Measurements from ENCODE around the gene PTPRD.

PTPRD gene

DNA sequence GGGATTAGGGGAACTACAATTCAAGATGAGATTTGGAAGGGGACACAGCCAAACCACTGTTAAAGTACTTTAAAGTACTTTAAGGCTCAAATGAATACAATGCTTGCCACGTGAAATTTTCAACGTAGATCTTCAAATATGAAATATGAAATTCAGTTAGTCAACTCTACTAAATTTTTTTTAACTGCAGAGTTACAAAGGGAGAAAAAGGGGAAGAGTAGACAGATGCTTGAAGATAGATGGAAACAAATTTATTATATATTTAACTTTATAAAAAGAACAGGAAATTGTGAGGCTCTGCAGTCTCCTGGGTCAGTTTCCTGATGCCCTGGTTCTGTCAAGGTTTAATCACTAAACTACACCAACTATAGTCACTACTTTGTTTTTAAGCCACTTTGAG is 2027.8 kb downstream of the PTPRD start:
- no peak for DNase-seq
- Mint-ChIP-seq H3K27me3 (peaks cover 3% of the 10 kb centered on the region), H3K9me3 (no peaks in the 10 kb centered on the region), H3K4me1 (ENCODE audit: low read depth) (no peaks in the 10 kb centered on the region), H3K4me3 (no peak overlapping the region), H3K27ac (no peak overlapping the region), H3K36me3 (ENCODE audit: low read depth) (no peaks in the 10 kb centered on the region)

DNA sequence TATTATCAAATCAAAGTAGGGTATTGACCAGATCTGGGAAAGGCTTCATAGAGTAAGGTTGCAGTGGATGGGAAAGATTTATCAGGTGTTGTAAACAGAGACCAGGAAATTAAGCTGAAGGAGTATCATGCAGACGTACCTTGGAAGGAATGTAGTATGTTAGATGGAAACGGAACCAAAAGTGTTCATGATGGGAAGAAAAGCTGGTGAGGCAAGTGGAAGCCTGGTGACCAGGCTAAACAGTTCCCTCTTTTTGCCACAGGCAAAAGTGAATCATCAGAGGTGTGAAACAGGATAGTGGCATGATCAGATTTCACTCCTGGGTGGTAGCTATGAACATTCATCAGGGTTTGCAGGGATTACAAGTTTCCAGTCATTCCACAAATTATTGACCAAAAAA is 2033.1 kb downstream of the PTPRD start:
- Mint-ChIP-seq H3K4me3 (no peak overlapping the region), H3K4me1 (ENCODE audit: low read depth) (no peaks in the 10 kb centered on the region), H3K27me3 (peaks cover 5% of the 10 kb centered on the region), H3K9me3 (no peaks in the 10 kb centered on the region), H3K27ac (no peak overlapping the region), H3K36me3 (ENCODE audit: low read depth) (no peaks in the 10 kb centered on the region)
- no peak for DNase-seq

DNA sequence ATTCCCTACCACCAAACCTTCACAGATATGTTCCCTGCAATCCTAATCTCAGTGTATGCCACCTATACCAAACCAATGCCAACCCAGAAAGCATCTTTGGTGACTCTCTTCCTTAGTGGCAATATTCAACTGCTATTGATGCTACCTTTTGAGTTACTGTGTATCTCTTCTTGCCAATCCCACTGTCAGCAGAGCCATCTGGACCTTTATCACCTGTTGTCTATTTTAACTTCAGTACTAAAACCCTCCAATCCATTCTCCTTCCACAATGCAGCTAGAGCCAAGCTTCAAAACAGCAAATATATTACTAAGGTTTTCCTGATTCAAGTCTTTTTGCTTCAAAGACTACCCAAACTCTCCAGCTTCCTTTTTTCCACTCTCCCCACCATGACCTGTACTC is 2036.1 kb downstream of the PTPRD start:
- no peaks in the 10 kb centered on the region for H3K9me3 Mint-ChIP-seq
- H3K27me3 Mint-ChIP-seq = peaks cover 3% of the 10 kb centered on the region
- H3K4me3 Mint-ChIP-seq = no peak overlapping the region
- no peak for DNase-seq
- H3K36me3 Mint-ChIP-seq (ENCODE audit: low read depth) = no peaks in the 10 kb centered on the region
- no peaks in the 10 kb centered on the region for H3K4me1 Mint-ChIP-seq (ENCODE audit: low read depth)
- no peak overlapping the region for H3K27ac Mint-ChIP-seq

DNA sequence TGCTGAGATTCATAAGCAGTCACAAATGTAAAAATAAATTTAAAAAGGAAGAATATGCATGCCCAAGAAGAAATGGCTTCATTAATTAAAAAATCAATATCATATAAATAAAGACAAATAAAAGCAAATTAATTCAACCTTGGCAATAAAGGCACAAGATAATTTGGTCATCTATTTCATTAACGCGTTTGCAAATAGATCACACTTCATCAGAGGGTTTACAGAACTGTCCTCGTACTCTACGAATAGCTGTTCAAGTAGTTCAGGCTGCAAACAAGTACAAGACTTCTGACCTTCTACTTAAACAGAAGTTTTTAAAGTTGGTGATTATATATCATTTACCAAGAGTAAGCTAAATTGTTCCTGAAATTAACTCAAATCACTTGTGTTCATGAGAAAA is 2038.0 kb downstream of the PTPRD start:
- no peaks in the 10 kb centered on the region for H3K4me1 Mint-ChIP-seq (ENCODE audit: low read depth)
- H3K27ac Mint-ChIP-seq = no peak overlapping the region
- no peaks in the 10 kb centered on the region for H3K36me3 Mint-ChIP-seq (ENCODE audit: low read depth)
- no peak for DNase-seq
- H3K9me3 Mint-ChIP-seq = no peaks in the 10 kb centered on the region
- H3K4me3 Mint-ChIP-seq = no peak overlapping the region
- H3K27me3 Mint-ChIP-seq = peaks cover 3% of the 10 kb centered on the region

DNA sequence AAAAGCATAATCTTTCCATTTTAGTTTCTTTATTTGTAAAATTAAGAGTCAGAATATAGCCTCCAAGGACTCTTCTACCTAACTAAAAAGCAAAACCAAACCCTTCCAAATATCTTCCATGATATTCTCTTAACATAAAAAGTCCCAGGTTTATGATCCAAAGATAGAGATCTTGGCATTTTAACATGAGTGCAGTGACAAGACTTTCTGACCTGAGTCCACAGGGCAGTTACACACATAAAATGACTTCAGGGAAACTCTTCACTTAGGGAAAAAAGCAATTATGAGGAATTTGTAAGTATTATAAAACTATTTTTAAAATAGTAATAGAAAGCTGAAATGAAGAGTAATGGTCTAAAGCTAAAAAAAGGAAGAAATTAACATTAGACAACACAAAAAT is 2040.6 kb downstream of the PTPRD start:
- Mint-ChIP-seq H3K36me3 (ENCODE audit: low read depth) (no peaks in the 10 kb centered on the region), H3K4me1 (ENCODE audit: low read depth) (no peaks in the 10 kb centered on the region), H3K27me3 (peaks cover under 1% of the 10 kb centered on the region), H3K4me3 (no peak overlapping the region), H3K27ac (no peak overlapping the region), H3K9me3 (no peaks in the 10 kb centered on the region)
- no peak for DNase-seq

DNA sequence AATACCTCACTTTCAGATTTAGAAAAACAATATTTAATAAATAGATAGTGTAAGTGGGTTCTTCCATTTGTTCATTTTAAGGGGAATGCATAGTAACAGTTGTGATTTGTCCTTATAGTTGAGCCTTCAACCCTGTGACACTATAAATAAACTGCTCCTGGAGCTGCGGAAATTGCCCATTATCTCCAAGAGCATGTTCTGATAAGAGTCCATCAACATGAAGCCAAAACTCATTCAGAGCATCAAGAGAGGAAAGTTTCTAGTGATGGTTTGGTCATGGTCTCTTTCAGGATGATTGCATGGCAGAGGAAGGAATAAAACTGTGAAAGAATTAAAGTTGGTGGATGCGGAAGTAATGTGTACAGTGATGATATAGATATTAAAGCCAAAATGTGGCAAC is 2041.2 kb downstream of the PTPRD start:
- Mint-ChIP-seq H3K27ac (no peak overlapping the region), H3K9me3 (no peaks in the 10 kb centered on the region), H3K27me3 (peaks cover 6% of the 10 kb centered on the region), H3K4me3 (no peak overlapping the region), H3K36me3 (ENCODE audit: low read depth) (no peaks in the 10 kb centered on the region), H3K4me1 (ENCODE audit: low read depth) (no peaks in the 10 kb centered on the region)
- DNase-seq = no peak

DNA sequence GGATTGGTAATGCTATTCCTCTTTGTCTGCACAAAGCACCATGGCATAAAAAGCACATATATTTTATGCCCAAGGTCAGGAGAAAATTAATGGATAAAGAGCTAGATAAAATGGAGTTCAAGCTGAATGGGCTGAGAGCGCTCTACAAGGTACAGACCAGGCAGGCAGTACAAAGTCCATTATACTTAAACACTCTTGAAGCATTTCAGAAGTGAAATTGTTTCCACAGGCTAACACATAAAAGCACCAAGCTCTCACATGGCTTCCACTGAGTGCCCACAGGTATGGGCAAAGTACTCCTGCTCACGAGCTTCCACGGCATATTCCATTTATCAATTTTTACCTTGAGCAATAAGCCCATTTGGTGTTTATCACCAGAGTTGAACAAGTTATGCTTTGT is 2042.0 kb downstream of the PTPRD start:
- H3K27ac Mint-ChIP-seq = no peak overlapping the region
- peaks cover 6% of the 10 kb centered on the region for H3K27me3 Mint-ChIP-seq

DNA sequence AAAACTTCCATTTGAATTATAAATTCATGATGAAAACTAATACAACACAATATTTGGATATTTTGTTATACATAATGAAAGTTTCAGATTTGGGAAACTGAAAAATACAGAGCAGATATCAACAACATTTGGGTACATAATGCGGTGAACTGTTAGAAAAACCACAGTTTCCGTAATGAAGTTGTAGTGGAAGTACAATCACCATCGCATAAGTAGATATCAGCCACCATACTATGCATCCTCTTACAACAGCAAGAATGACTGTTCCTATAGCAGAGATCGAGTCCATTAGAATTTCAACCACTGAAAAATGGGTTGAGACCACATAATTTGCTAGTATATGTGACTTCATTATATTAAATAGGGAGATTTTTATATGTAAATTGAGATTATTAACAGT is 2043.0 kb downstream of the PTPRD start:
- no peaks in the 10 kb centered on the region for H3K9me3 Mint-ChIP-seq
- peaks cover 5% of the 10 kb centered on the region for H3K4me1 Mint-ChIP-seq (ENCODE audit: low read depth)
- no peak for DNase-seq
- H3K4me3 Mint-ChIP-seq = no peak overlapping the region
- H3K27me3 Mint-ChIP-seq = peaks cover 7% of the 10 kb centered on the region
- H3K36me3 Mint-ChIP-seq (ENCODE audit: low read depth) = no peaks in the 10 kb centered on the region
- H3K27ac Mint-ChIP-seq = no peak overlapping the region

More for the DNA sequence above, 2042.0 kb downstream of the PTPRD start:
- Mint-ChIP-seq H3K4me1 (ENCODE audit: low read depth) (no peaks in the 10 kb centered on the region), H3K9me3 (no peaks in the 10 kb centered on the region), H3K4me3 (no peak overlapping the region), H3K36me3 (ENCODE audit: low read depth) (no peaks in the 10 kb centered on the region)
- DNase-seq = no peak

DNA sequence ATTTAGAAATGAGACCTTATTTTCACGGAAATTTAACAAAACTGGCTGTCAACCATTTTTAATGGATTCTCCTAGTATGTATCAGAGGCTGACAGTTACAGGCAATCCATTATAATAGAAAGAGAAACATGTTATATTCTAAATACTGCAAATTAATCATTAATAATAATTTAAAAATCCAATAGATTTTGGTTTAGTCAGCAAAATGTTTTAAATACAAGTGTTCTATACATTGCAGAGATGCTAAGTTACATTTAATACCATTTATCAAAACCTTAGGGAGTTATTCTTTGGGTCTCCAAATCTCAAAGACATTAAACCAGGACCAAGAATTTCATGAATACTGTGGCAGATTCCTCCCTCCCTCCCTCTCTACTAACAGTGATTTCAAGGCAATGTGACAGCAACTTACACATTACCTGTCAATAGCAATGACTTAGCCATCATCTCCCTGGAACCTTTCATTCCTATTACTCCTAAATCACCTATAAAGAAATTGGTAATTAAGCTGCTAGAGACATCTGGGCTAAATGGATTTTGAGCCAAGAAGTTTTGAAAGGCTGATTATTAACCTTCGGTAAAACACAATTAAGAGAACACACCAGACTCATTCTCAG is 2044.7 kb downstream of the PTPRD start:
- DNase-seq = no peak
- H3K36me3 Mint-ChIP-seq (ENCODE audit: low read depth) = no peaks in the 10 kb centered on the region
- peaks cover 18% of the 10 kb centered on the region for H3K27me3 Mint-ChIP-seq
- no peak overlapping the region for H3K27ac Mint-ChIP-seq
- H3K9me3 Mint-ChIP-seq = no peaks in the 10 kb centered on the region
- peaks cover 8% of the 10 kb centered on the region for H3K4me1 Mint-ChIP-seq (ENCODE audit: low read depth)
- no peak overlapping the region for H3K4me3 Mint-ChIP-seq

DNA sequence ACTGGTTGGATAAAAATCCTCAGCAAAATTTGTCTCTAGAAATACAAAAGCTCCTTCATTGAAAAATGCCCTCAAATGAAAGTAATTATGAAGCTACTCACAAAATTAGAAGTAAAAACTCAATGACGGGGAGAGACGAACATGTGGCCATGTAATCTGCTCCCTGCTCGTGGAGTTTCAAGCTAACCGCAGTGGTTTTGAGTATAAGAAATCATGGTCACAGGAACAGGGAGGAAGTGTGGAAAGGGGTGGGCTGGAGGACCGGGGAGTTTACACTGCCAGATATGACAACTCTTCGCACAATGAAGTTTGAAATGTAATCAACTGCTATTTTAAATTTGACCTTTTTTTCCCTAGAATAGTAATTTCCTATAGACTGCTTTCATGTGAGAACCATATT is 2047.8 kb downstream of the PTPRD start:
- no peak for DNase-seq
- Mint-ChIP-seq H3K9me3 (no peaks in the 10 kb centered on the region), H3K4me1 (ENCODE audit: low read depth) (peaks cover 8% of the 10 kb centered on the region), H3K27ac (no peak overlapping the region), H3K4me3 (no peak overlapping the region), H3K27me3 (peaks cover 18% of the 10 kb centered on the region), H3K36me3 (ENCODE audit: low read depth) (no peaks in the 10 kb centered on the region)

DNA sequence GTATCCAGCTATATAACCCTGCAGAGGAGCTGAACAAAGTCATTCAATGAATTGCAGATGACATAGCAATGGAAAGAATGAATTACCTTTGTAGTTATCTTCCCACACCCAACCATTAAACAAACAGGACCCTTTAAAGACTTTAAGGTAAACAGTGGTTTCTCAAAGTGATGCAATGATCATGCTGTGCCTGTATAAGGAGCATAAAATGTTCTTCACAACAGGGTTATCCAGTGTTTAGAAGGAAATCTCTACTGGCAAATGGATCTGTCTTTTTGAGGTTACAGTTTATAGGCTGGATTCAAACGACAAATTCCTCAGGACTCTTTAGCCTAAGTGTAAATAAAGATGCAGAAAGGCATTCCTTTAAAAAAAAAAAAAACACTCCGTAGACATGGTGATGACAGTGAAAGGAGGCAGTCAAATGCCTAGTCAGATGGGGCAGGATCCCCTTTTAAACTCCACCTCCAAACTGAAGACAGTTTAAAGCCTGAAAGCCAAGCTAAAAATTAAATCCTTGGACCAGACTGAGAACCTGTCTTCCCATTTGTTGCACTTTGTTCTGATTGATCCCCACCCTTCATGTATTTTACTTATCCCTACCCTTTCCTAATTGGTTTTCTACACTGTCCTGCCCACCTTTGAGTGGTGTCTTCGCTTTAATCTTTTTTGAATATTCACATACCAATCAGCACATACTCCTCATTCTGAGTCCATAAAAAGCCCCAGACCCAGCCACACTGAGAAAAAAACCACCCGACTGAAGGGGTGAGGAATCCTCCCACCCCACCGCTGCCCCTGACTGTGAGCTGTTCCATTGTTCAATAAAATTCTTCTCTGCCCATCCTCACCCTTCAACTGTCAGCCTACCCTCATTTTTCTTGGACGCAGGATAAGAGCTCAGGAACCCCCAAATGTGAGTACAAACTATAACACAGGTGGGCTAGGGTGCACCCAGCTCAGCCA is 2052.0 kb downstream of the PTPRD start:
- Mint-ChIP-seq H3K4me1 (ENCODE audit: low read depth) (peaks cover 8% of the 10 kb centered on the region), H3K36me3 (ENCODE audit: low read depth) (no peaks in the 10 kb centered on the region), H3K27me3 (peaks cover 12% of the 10 kb centered on the region), H3K27ac (no peak overlapping the region), H3K4me3 (no peak overlapping the region), H3K9me3 (no peaks in the 10 kb centered on the region)
- no peak for DNase-seq

DNA sequence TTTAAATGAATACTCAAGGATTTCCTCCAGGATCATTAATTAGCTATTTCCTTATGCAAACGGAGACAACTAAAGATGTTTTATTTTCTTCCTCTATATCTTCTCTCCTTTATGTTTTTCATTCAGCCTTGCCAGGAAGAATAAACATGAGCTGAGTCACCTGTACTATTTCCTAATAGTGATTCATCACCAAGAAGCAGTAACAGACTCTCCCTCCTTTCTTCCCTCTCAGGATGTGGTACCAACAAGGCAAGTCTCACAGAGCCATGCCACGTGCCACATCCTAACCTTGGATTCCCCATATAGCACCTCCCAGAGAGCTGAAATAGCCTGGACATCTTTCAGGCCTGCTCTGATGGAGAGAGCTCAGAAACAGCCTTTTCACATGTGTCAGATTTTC is 2054.6 kb downstream of the PTPRD start:
- Mint-ChIP-seq H3K36me3 (ENCODE audit: low read depth) (no peaks in the 10 kb centered on the region), H3K9me3 (no peaks in the 10 kb centered on the region), H3K4me1 (ENCODE audit: low read depth) (no peaks in the 10 kb centered on the region), H3K27ac (no peak overlapping the region), H3K4me3 (no peak overlapping the region), H3K27me3 (no peaks in the 10 kb centered on the region)
- DNase-seq = no peak

DNA sequence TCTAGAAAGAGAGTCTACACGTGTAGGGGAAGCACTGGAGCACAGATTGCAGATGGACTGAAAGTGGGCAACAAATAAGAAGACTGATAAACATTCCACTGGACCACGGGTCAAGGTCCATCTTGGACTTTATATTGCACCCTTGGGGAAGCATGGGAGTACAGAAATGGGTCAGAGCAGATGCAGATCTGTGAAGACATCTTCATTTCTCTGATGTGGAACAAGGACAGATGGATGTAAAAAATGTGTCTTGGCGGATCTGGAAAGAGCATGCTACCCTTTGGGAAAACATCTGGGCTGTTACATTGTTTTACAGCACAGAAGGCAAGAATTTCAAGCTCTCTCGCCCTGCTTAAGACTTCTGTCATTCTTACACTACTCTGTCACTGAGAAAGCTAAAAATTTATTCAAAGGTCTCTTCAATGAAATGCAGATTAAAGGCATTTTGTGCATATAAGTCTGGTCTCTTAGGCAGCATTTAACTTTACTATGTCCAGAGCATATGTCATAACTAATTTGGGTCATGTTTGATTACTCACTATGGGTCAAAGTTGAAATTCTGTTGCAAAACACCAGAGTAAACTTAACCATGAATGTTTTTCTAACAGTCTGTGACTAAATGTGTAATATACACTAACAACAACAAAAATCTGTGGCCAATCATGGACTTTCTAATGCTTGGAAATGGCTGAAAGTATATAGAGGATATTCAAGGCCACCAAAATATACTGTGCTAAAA is 2056.9 kb downstream of the PTPRD start:
- no peaks in the 10 kb centered on the region for H3K27me3 Mint-ChIP-seq
- H3K4me3 Mint-ChIP-seq = no peak overlapping the region
- H3K27ac Mint-ChIP-seq = no peak overlapping the region
- H3K4me1 Mint-ChIP-seq (ENCODE audit: low read depth) = no peaks in the 10 kb centered on the region
- no peaks in the 10 kb centered on the region for H3K36me3 Mint-ChIP-seq (ENCODE audit: low read depth)
- DNase-seq = no peak
- H3K9me3 Mint-ChIP-seq = no peaks in the 10 kb centered on the region

DNA sequence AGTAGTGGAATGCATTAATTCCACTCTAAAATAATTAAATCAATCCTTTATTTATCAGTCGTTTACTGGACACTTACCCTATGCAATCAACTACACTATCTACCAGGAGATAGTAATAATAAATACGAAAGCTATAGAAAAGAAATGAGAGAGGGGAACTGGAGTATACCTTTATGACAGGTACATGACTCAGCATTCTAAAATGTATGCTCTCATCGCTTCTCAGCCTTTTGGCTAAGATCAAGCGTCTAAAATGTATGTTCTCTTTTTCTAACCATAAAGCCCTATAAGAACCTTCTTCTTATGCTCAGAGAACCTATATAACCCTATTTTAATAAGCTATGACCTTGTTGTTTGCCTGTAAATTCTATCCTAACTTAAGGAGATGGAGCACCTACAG is 2059.4 kb downstream of the PTPRD start:
- no peaks in the 10 kb centered on the region for H3K36me3 Mint-ChIP-seq (ENCODE audit: low read depth)
- H3K27ac Mint-ChIP-seq = no peak overlapping the region
- DNase-seq = no peak
- H3K4me3 Mint-ChIP-seq = no peak overlapping the region
- no peaks in the 10 kb centered on the region for H3K9me3 Mint-ChIP-seq
- H3K27me3 Mint-ChIP-seq = no peaks in the 10 kb centered on the region
- no peaks in the 10 kb centered on the region for H3K4me1 Mint-ChIP-seq (ENCODE audit: low read depth)

DNA sequence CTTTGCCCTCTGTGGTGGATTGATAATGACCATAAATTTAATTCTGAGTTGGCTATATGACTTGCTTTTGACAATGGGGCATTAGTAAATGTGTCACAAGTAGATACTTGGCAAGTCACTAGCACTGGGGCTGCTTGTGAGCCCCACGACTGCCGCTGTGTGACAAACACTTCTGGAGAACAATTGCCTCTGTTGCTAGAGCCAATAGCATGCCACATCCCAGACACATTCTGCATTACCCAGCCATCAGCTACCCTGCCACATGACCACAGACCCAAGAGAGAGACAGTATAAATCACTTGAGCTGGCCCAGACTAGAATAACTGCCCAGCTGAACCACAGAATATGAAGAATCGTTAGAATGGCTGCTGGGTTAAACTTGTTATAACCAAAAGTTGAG is 2060.1 kb downstream of the PTPRD start:
- H3K4me3 Mint-ChIP-seq = no peak overlapping the region
- H3K27ac Mint-ChIP-seq = no peak overlapping the region
- no peaks in the 10 kb centered on the region for H3K36me3 Mint-ChIP-seq (ENCODE audit: low read depth)
- no peaks in the 10 kb centered on the region for H3K9me3 Mint-ChIP-seq
- no peaks in the 10 kb centered on the region for H3K4me1 Mint-ChIP-seq (ENCODE audit: low read depth)
- no peak for DNase-seq
- no peaks in the 10 kb centered on the region for H3K27me3 Mint-ChIP-seq

Data from activated T-cell treated with anti-CD3 and anti-CD28 coated beads, Interleukin-2, amount 50 U/mL, for 24 hours (primary cell).